H1 (cell line): ENCODE results near the gene CFAP53. TPM values are rescaled to one million over a fixed set of nuclear protein-coding genes. Genes with fewer than 3 reads are reported as not detected.

Source experiments
- GTF2F1 ChIP-seq: IDR thresholded peaks from 2 replicates; pipeline ENCODE4 v1.6.1; 2012; ENCODE audit warnings: low read depth, low read length, improper control_type of control experiment, borderline replicate concordance
- MAFK ChIP-seq: IDR thresholded peaks from 2 replicates; pipeline ENCODE4 v1.6.1; 2012; ENCODE audit warnings: low read depth, mild to moderate bottlenecking, improper control_type of control experiment, low read length
- NANOG ChIP-seq: IDR thresholded peaks from 2 replicates; pipeline ENCODE4 v1.6.1; 2011; ENCODE audit warnings: low read length, low read depth, mild to moderate bottlenecking, inconsistent platforms; ENCODE audit not compliant: insufficient read depth, poor library complexity, severe bottlenecking
- SUZ12 ChIP-seq: fragments of 200-600 bp; sonication (generic); IDR thresholded peaks from 2 replicates; pipeline ENCODE4 v1.6.1; 2012; ENCODE audit warnings: mild to moderate bottlenecking, inconsistent platforms, low read length, moderate library complexity, mixed read lengths
- polyA plus RNA-seq, 7 experiments: library from polyadenylated mRNA; depleted of rRNA in 3 of 7; stranded (reverse) in 5 of 7; unstranded in 2 of 7; fragments of >200 nt in 5 of 7; fragments of 200-250 nt in 2 of 7; gene quantifications; 1 replicate in 5 of 7; 2 replicates in 1 of 7; 4 replicates in 1 of 7; pipeline versions ENCODE4 v1.2.1 to v1.2.3, GENCODE V29; 2011 to 2013; ENCODE audit warnings: missing spikeins in 2 of 7, mixed read lengths in 2 of 7
- total RNA-seq: library from RNA; stranded (reverse); fragmentation: NEBNext Ultra II Directional; extraction: Animal tissue kit (Norgen Biotek cat#: 25700); gene quantifications from 2 replicates; pipeline ENCODE4 v1.2.1, GENCODE V29; 2021
- TF ChIP-seq, protein P1 (sequence below): IDR thresholded peaks from 2 replicates; pipeline ENCODE4 v1.6.1; 2011; ENCODE audit warnings: low read length, improper control_type of control experiment
- TF ChIP-seq, protein P2 (sequence below): fragments of 300-600 bp; sonication (generic); IDR thresholded peaks from 2 replicates; pipeline ENCODE4 v1.7.1; 2012; ENCODE audit warnings: low read length, moderate library complexity, mild to moderate bottlenecking, inconsistent platforms; ENCODE audit not compliant: insufficient replicate concordance

Gene CFAP53
- total and polyA plus RNA-seq, 2 of the 8 experiments (the other 6 are each of a cell fraction or from before 2014, with no cell fraction given), result 0.08 to 0.30 TPM

DNA sequence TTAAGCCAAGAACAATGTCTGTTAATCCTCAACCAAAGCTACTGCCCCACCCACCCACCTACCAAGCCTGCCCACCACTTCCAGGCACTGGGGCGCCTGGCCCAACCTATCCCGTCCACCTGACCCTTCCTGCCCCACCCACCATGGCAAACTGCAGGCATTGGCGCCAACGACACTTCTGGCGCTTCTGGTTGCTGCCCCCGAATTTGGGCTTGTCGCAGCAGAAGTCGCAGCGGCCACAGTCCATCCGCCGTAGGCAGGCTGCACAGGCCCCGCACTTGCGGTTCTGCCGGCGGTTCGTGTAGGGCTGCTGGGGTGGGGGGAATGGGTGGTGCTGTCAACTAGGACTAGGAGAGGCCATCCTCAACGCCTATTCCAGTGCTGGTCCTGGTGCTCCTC, 7.7 kb upstream of the CFAP53 start (continued):
- TF ChIP-seq GTF2F1 (no peak), NANOG (no peak), MAFK (no peak), SUZ12 (no peak)
- TF ChIP-seq, protein P1, sequence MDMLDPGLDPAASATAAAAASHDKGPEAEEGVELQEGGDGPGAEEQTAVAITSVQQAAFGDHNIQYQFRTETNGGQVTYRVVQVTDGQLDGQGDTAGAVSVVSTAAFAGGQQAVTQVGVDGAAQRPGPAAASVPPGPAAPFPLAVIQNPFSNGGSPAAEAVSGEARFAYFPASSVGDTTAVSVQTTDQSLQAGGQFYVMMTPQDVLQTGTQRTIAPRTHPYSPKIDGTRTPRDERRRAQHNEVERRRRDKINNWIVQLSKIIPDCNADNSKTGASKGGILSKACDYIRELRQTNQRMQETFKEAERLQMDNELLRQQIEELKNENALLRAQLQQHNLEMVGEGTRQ, result no peak
- TF ChIP-seq, protein P2, sequence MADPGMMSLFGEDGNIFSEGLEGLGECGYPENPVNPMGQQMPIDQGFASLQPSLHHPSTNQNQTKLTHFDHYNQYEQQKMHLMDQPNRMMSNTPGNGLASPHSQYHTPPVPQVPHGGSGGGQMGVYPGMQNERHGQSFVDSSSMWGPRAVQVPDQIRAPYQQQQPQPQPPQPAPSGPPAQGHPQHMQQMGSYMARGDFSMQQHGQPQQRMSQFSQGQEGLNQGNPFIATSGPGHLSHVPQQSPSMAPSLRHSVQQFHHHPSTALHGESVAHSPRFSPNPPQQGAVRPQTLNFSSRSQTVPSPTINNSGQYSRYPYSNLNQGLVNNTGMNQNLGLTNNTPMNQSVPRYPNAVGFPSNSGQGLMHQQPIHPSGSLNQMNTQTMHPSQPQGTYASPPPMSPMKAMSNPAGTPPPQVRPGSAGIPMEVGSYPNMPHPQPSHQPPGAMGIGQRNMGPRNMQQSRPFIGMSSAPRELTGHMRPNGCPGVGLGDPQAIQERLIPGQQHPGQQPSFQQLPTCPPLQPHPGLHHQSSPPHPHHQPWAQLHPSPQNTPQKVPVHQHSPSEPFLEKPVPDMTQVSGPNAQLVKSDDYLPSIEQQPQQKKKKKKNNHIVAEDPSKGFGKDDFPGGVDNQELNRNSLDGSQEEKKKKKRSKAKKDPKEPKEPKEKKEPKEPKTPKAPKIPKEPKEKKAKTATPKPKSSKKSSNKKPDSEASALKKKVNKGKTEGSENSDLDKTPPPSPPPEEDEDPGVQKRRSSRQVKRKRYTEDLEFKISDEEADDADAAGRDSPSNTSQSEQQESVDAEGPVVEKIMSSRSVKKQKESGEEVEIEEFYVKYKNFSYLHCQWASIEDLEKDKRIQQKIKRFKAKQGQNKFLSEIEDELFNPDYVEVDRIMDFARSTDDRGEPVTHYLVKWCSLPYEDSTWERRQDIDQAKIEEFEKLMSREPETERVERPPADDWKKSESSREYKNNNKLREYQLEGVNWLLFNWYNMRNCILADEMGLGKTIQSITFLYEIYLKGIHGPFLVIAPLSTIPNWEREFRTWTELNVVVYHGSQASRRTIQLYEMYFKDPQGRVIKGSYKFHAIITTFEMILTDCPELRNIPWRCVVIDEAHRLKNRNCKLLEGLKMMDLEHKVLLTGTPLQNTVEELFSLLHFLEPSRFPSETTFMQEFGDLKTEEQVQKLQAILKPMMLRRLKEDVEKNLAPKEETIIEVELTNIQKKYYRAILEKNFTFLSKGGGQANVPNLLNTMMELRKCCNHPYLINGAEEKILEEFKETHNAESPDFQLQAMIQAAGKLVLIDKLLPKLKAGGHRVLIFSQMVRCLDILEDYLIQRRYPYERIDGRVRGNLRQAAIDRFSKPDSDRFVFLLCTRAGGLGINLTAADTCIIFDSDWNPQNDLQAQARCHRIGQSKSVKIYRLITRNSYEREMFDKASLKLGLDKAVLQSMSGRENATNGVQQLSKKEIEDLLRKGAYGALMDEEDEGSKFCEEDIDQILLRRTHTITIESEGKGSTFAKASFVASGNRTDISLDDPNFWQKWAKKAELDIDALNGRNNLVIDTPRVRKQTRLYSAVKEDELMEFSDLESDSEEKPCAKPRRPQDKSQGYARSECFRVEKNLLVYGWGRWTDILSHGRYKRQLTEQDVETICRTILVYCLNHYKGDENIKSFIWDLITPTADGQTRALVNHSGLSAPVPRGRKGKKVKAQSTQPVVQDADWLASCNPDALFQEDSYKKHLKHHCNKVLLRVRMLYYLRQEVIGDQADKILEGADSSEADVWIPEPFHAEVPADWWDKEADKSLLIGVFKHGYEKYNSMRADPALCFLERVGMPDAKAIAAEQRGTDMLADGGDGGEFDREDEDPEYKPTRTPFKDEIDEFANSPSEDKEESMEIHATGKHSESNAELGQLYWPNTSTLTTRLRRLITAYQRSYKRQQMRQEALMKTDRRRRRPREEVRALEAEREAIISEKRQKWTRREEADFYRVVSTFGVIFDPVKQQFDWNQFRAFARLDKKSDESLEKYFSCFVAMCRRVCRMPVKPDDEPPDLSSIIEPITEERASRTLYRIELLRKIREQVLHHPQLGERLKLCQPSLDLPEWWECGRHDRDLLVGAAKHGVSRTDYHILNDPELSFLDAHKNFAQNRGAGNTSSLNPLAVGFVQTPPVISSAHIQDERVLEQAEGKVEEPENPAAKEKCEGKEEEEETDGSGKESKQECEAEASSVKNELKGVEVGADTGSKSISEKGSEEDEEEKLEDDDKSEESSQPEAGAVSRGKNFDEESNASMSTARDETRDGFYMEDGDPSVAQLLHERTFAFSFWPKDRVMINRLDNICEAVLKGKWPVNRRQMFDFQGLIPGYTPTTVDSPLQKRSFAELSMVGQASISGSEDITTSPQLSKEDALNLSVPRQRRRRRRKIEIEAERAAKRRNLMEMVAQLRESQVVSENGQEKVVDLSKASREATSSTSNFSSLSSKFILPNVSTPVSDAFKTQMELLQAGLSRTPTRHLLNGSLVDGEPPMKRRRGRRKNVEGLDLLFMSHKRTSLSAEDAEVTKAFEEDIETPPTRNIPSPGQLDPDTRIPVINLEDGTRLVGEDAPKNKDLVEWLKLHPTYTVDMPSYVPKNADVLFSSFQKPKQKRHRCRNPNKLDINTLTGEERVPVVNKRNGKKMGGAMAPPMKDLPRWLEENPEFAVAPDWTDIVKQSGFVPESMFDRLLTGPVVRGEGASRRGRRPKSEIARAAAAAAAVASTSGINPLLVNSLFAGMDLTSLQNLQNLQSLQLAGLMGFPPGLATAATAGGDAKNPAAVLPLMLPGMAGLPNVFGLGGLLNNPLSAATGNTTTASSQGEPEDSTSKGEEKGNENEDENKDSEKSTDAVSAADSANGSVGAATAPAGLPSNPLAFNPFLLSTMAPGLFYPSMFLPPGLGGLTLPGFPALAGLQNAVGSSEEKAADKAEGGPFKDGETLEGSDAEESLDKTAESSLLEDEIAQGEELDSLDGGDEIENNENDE, result no peak
